Lower leg skin (tissue), 4 donors: ENCODE measurements around the gene GAL. TPM values are rescaled to one million over a fixed set of nuclear protein-coding genes. Genes with fewer than 3 reads are reported as not detected.

ENCODE experiments used
- DNase-seq, 2 donors: peaks; one replicate each; pipeline ENCODE4 v3.0.0-alpha.2; 2019; ENCODE audit warnings: low spot score in 2 of 2
- H3K4me3 ChIP-seq: fragments of 200-600 bp; sonication (generic); 2 replicates; pipeline ENCODE4 v1.5.1; 2017; ENCODE audit warnings: mild to moderate bottlenecking, low read depth; ENCODE audit not compliant: poor library complexity, severe bottlenecking
- CTCF ChIP-seq, 3 donors: fragments of 450-650 bp; IDR thresholded peaks; one replicate each; pipeline ENCODE4 v1.5.1; 2016; ENCODE audit warnings: antibody characterized with exemption in 3 of 3, mild to moderate bottlenecking in 3 of 3, moderate library complexity in 2 of 3
- POLR2A ChIP-seq, 2 donors: fragments of 450-650 bp; IDR thresholded peaks; one replicate each; pipeline ENCODE4 v1.6.1; 2016 to 2017; ENCODE audit warnings: antibody characterized with exemption in 2 of 2, mild to moderate bottlenecking in 1 of 2, moderate library complexity in 1 of 2
- WGBS, 2 donors: methylation state at CpG; one replicate each; pipeline ENCODE4 v1.1.5; 2018; 5-methylcytosine and 5-hydroxymethylcytosine counted together
- intact Hi-C: fragments of 100-400 bp; cut with DNase I; formaldehyde crosslinking; loops from one replicate; pipeline ENCODE4 v1.15.0; 2023; ENCODE audit warnings: low total_unique reads
- total RNA-seq, 4 donors: library from RNA; depleted of rRNA; stranded (reverse); fragments of >200 nt; gene quantifications; one replicate each; pipeline ENCODE4 v1.1.0, GENCODE V29; 2016

GAL gene
- total RNA-seq, 4 donors from 2014 or later, result 4.7 to 59.1 (median 20.9) TPM

GRCh38 chr11:68667511-68668500 lies 16.5 kb upstream of the GAL start:
- H3K4me3 ChIP-seq, result no peak overlapping the region
- no peak for DNase-seq
- 52 to 69% methylated on average over 18 to 21 of the region's 21 CpGs for WGBS, 2 donors
- intact Hi-C loops, result no loop called here
- TF ChIP-seq CTCF (IDR thresholded peaks at IDR 0.05) (no peak), POLR2A (IDR thresholded peaks at IDR 0.05) (no peak)

DNA sequence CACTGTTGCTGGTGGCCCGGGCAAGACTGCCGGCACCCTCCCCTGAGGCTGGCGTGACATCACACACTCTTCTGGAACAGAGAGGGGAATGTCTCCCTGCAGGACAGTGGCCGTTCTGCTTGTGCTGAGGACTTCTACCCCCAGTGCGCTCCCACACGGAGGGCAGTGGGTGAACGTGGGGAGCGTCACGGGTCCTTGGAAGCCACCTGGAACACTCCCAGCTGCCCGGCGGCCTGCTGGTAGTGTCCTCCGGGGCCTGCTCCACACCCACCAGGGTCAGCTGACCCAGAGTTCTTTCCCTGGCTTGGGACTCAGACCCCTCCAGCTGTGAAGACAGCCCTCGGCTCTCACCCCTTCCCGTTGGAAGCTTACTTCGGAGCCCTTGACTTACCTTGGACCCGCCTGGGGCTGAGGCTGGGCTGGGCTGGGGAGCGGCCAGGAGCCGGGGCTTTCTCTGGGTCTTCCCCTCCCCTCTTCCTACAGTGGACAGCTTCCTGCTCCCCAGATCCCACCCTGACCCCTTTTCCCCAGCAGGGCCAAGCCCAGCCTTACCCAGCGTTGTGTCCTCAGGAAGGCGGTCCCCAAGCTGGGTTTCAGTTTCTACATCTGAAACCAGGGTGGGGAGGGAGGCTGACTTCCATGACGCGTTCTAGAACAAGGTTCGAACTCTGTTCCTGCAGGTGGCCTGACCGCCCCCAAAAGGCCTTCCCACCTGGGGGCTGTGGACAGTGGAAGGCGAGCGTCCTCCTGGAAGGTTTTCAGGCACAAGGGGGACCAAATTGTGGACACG lies 14.8 kb upstream of the GAL start:
- H3K4me3 ChIP-seq, result no peak overlapping the region
- intact Hi-C loops, result no loop called here
- TF ChIP-seq POLR2A (IDR thresholded peaks at IDR 0.05) (no peak), CTCF (IDR thresholded peaks at IDR 0.05) (no peak)
- no peak for DNase-seq
- 87 to 88% methylated on average over 23 to 26 of the region's 27 CpGs for WGBS, 2 donors

DNA sequence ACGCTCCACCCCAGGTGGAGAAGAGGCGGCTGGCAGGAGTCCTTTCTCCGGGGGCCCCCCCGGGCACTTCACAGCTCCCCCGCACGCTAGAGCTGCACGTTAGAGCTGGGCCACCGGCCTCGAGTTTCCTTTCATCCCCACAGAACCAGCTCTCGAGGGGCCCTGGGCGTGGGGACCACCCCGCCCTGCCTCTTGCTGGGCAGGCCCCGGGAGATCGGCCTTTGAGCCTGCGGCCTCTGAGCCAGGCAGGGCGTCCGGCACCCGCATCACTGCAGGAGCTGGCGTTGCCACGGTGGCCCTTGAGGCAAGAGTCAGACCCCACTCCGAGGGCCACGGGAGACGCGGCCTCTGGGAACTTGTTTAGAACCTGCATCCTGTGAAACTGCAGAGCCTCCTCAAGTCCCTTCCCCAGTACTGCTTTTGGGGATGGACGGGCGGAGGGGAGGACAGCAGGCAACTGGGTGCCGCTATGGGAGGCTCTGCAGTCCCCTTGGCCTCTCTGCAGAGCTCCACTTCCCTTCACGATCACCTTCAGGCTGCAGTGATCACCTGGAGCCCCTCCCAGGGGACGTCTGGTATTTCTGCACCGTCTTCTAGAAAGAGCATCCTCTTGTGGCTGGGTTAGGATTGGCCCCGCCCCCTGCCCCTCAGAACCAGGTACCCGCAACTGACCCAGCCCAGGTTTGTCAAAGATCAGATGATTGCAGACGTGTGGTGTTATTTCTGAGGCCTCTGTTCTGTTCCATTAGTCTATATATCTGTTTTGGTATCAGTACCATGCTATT lies 13.9 kb upstream of the GAL start:
- no peak overlapping the region for H3K4me3 ChIP-seq
- TF ChIP-seq POLR2A (IDR thresholded peaks at IDR 0.05) (no peak), CTCF (IDR thresholded peaks at IDR 0.05) (no peak)
- WGBS, 2 donors, result 77 to 85% methylated on average over 23 to 26 of the region's 33 CpGs
- DNase-seq, result no peak
- intact Hi-C loops, result no loop called here

- intact Hi-C loops, result no loop called here
- no peak overlapping the region for H3K4me3 ChIP-seq
- TF ChIP-seq POLR2A (IDR thresholded peaks at IDR 0.05), result no peak
- no peak for TF ChIP-seq CTCF (IDR thresholded peaks at IDR 0.05)
- 87 to 92% methylated on average over 6 of the region's 6 CpGs for WGBS, 2 donors
- no peak for DNase-seq
Observed at GRCh38 chr11:68673306-68673945, 10.9 kb upstream of the GAL start.

DNA sequence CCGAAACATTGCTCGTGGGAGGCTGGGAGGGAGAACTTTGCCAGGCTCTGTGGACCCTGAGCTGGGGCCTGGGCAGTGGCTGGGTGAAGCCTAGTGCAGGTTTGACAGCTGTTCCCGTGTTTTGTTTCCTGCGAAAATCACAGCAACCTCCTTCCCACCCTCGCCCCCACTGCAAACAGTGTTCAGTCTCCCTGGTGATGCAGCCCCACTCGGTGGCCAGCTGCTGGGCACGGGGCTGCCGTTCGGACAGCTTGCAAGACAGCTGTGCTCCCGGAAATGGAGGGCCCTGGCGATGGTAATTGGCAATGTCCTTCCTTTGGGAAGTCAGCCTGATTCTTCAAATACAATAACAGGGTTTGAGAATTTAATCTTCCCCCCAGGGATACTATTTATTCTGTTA lies 10.4 kb upstream of the GAL start:
- intact Hi-C loops, result no loop called here
- TF ChIP-seq CTCF (IDR thresholded peaks at IDR 0.05) (no peak), POLR2A (IDR thresholded peaks at IDR 0.05) (no peak)
- DNase-seq, result no peak
- 90 to 93% methylated on average over 11 of the region's 11 CpGs for WGBS, 2 donors
- H3K4me3 ChIP-seq, result no peak overlapping the region
